ENCODE results near the gene HINT2.

The HINT2 gene

DNA sequence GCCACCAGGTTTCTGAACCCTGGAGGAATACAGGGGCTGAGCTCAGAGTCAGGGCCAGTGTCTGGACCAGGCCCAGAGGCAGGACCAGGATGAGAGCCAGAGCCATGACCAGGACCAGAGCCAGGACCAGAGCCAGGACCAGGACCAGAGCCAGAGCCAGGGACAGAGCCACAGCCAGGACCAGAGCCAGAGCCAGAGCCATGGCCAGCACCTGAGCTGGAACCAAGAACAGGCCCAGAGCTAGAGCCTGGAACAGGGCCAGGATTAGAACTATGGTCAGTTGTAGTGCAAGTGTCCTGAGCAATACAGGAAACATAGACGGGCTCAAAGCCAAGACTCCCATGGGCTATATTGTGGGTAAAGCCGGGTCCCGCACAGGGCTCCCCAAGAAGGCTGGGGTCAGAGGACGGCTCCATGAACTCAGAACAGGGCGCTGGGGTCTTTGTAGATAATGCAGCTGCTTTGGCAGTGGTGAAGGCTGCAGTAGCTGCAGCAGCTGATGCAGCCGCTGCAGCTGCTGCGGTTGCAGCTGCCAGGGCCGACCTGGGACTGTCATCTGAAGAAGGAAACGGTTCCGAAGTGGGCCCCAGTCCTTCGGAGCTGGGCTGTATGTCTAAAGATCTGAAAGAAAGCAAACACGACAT, 3.3 kb downstream of the HINT2 start:
- H2BK120ac ChIP-seq (ENCODE audit: low read depth, low read length): no peak overlapping the region
- no peaks in the 10 kb centered on the region for H3K27me3 ChIP-seq (ENCODE audit: control insufficient read depth in 1 of 2, insufficient read depth in 1 of 2, low read length in 2 of 2)
- H2AK5ac ChIP-seq (ENCODE audit: low read length, severe bottlenecking): no peak overlapping the region
- H3K9me3 ChIP-seq (ENCODE audit: control insufficient read depth, low read length): no peaks in the 10 kb centered on the region
- peak overlapping the region; percentile 53 to 81 for H3K4me3 ChIP-seq (ENCODE audit: insufficient read depth in 1 of 2, low read depth in 1 of 2, low read length in 2 of 2)
- H3K9ac ChIP-seq (ENCODE audit: low read length): peak overlapping the region; percentile 85
- H3K18ac ChIP-seq (ENCODE audit: low read depth in 1 of 2, low read length in 2 of 2): no peak overlapping the region
- H3K27ac ChIP-seq (ENCODE audit: low read length, poor library complexity, severe bottlenecking): no peak overlapping the region
- H4K8ac ChIP-seq (ENCODE audit: low read length): no peak overlapping the region
- peaks cover 13% of the 10 kb centered on the region for H3K4me1 ChIP-seq (ENCODE audit: control insufficient read depth, insufficient read depth, low read depth, low read length)
- H2AFZ ChIP-seq (ENCODE audit: low read depth, low read length): peak overlapping the region; percentile 44
- H3K4me2 ChIP-seq (ENCODE audit: low read length, poor library complexity, severe bottlenecking): peak overlapping the region; percentile 75
- H4K91ac ChIP-seq (ENCODE audit: low read length): no peak overlapping the region
- H2BK15ac ChIP-seq (ENCODE audit: low read depth, poor library complexity, severe bottlenecking): no peak overlapping the region
- no peak overlapping the region for H3K23ac ChIP-seq (ENCODE audit: low read length in 2 of 2)
- H3K36me3 ChIP-seq (ENCODE audit: control insufficient read depth in 1 of 2, insufficient read depth in 2 of 2, low read depth in 1 of 2, low read length in 2 of 2): peaks cover 31 to 36% of the 10 kb centered on the region in 2 experiments
- H2BK5ac ChIP-seq (ENCODE audit: low read depth, low read length, poor library complexity, severe bottlenecking): no peak overlapping the region
- no peak overlapping the region for H3K14ac ChIP-seq (ENCODE audit: low read length in 2 of 2)
- 35% methylated on average over 12 of the region's 12 CpGs for WGBS
- H3K4ac ChIP-seq (ENCODE audit: low read depth in 1 of 2, low read length in 2 of 2): no peak overlapping the region
- H3K79me1 ChIP-seq (replicated peaks; ENCODE audit: low read length, poor library complexity, severe bottlenecking): peaks cover 9% of the 10 kb centered on the region
- DNase-seq: no peak
- H2BK12ac ChIP-seq (ENCODE audit: low read length in 2 of 2): no peak overlapping the region

DNA sequence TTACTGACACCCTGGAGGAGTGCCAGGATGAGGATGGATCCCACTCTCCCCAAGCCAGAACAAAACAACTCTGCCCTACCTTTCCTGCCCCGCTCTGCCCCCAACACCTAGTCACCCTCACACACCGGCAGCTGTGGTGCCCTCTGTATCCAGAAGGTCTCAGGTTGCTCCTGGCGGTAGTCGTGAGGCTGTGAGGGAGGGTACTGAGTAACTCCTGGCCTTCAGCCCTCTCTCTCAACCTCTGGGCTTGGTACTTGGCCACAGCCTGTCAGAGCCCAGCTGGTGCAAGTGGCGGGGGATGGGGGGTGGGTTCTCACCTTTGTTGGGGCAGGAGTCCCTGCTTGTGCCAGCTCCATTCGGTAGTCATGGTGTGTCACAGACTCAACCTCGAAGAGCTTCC, 4.7 kb downstream of the HINT2 start:
- H3K14ac ChIP-seq (ENCODE audit: low read length in 2 of 2): no peak overlapping the region
- peaks cover 44 to 50% of the 10 kb centered on the region in 2 experiments for H3K36me3 ChIP-seq (ENCODE audit: control insufficient read depth in 1 of 2, insufficient read depth in 2 of 2, low read depth in 1 of 2, low read length in 2 of 2)
- no peak overlapping the region for H3K23ac ChIP-seq (ENCODE audit: low read length in 2 of 2)
- H2BK120ac ChIP-seq (ENCODE audit: low read depth, low read length): no peak overlapping the region
- H3K4me2 ChIP-seq (ENCODE audit: low read length, poor library complexity, severe bottlenecking): no peak overlapping the region
- H3K4me3 ChIP-seq (ENCODE audit: insufficient read depth in 1 of 2, low read depth in 1 of 2, low read length in 2 of 2): no peak overlapping the region
- no peak overlapping the region for H3K27ac ChIP-seq (ENCODE audit: low read length, poor library complexity, severe bottlenecking)
- H3K79me1 ChIP-seq (replicated peaks; ENCODE audit: low read length, poor library complexity, severe bottlenecking): peaks cover 9% of the 10 kb centered on the region
- DNase-seq: no peak
- no peaks in the 10 kb centered on the region for H3K9me3 ChIP-seq (ENCODE audit: control insufficient read depth, low read length)
- H3K18ac ChIP-seq (ENCODE audit: low read depth in 1 of 2, low read length in 2 of 2): no peak overlapping the region
- no peak overlapping the region for H2AFZ ChIP-seq (ENCODE audit: low read depth, low read length)
- H3K27me3 ChIP-seq (ENCODE audit: control insufficient read depth in 1 of 2, insufficient read depth in 1 of 2, low read length in 2 of 2): no peaks in the 10 kb centered on the region
- no peak overlapping the region for H4K91ac ChIP-seq (ENCODE audit: low read length)
- H2BK5ac ChIP-seq (ENCODE audit: low read depth, low read length, poor library complexity, severe bottlenecking): no peak overlapping the region
- no peak overlapping the region for H2BK15ac ChIP-seq (ENCODE audit: low read depth, poor library complexity, severe bottlenecking)
- no peak overlapping the region for H2AK5ac ChIP-seq (ENCODE audit: low read length, severe bottlenecking)
- no peak overlapping the region for H3K4ac ChIP-seq (ENCODE audit: low read depth in 1 of 2, low read length in 2 of 2)
- 88% methylated on average over 2 of the region's 7 CpGs for WGBS
- H4K8ac ChIP-seq (ENCODE audit: low read length): no peak overlapping the region
- H3K9ac ChIP-seq (ENCODE audit: low read length): no peak overlapping the region
- no peak overlapping the region for H2BK12ac ChIP-seq (ENCODE audit: low read length in 2 of 2)
- peaks cover 13% of the 10 kb centered on the region for H3K4me1 ChIP-seq (ENCODE audit: control insufficient read depth, insufficient read depth, low read depth, low read length)

DNA sequence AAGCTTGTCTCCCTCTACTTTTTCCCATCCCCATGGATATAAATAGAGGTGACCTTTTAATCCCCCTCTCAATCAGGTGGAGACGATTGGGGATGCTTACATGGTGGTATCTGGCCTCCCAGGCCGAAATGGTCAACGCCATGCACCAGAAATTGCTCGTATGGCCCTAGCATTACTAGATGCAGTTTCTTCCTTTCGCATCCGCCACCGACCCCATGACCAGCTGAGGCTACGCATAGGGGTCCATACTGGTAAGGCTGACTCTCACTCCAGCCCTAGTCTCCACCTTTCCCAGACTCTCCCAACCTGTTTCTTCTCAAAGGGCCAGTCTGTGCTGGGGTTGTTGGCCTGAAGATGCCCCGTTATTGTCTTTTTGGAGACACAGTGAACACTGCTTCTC, 6.4 kb downstream of the HINT2 start:
- 92% methylated on average over 9 of the region's 9 CpGs for WGBS
- Histone ChIP-seq H4K91ac (ENCODE audit: low read length) (no peak overlapping the region), H3K18ac (ENCODE audit: low read depth in 1 of 2, low read length in 2 of 2) (no peak overlapping the region), H2BK120ac (ENCODE audit: low read depth, low read length) (no peak overlapping the region), H2BK12ac (ENCODE audit: low read length in 2 of 2) (no peak overlapping the region), H3K27me3 (ENCODE audit: control insufficient read depth in 1 of 2, insufficient read depth in 1 of 2, low read length in 2 of 2) (no peaks in the 10 kb centered on the region), H3K4me1 (ENCODE audit: control insufficient read depth, insufficient read depth, low read depth, low read length) (peaks cover 10% of the 10 kb centered on the region), H3K9ac (ENCODE audit: low read length) (no peak overlapping the region), H3K4ac (ENCODE audit: low read depth in 1 of 2, low read length in 2 of 2) (no peak overlapping the region), H4K8ac (ENCODE audit: low read length) (no peak overlapping the region), H3K36me3 (ENCODE audit: control insufficient read depth in 1 of 2, insufficient read depth in 2 of 2, low read depth in 1 of 2, low read length in 2 of 2) (peaks cover 44 to 62% of the 10 kb centered on the region in 2 experiments), H2BK5ac (ENCODE audit: low read depth, low read length, poor library complexity, severe bottlenecking) (no peak overlapping the region), H2BK15ac (ENCODE audit: low read depth, poor library complexity, severe bottlenecking) (no peak overlapping the region), H3K14ac (ENCODE audit: low read length in 2 of 2) (no peak overlapping the region), H3K79me1 (replicated peaks; ENCODE audit: low read length, poor library complexity, severe bottlenecking) (peaks cover 4% of the 10 kb centered on the region), H2AFZ (ENCODE audit: low read depth, low read length) (no peak overlapping the region), H3K4me2 (ENCODE audit: low read length, poor library complexity, severe bottlenecking) (no peak overlapping the region), H2AK5ac (ENCODE audit: low read length, severe bottlenecking) (no peak overlapping the region), H3K9me3 (ENCODE audit: control insufficient read depth, low read length) (no peaks in the 10 kb centered on the region), H3K23ac (ENCODE audit: low read length in 2 of 2) (no peak overlapping the region), H3K4me3 (ENCODE audit: insufficient read depth in 1 of 2, low read depth in 1 of 2, low read length in 2 of 2) (no peak overlapping the region), H3K27ac (ENCODE audit: low read length, poor library complexity, severe bottlenecking) (no peak overlapping the region)
- DNase-seq: no peak

DNA sequence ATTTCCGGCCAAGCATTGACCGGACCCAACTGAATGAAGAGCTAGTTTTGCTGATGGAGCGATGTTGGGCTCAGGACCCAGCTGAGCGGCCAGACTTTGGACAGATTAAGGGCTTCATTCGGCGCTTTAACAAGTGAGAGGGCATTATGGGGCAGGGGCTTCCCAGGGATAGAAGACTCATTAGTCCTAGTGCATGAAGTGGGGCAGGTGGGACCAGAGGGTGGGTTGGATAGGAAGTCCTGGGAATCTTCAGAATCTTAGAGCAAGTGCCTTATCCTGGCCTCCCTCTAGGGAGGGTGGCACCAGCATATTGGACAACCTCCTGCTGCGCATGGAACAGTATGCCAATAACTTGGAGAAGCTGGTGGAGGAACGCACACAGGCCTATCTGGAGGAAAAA, 8.7 kb downstream of the HINT2 start:
- no peak overlapping the region for H3K4me2 ChIP-seq (ENCODE audit: low read length, poor library complexity, severe bottlenecking)
- no peak overlapping the region for H2BK120ac ChIP-seq (ENCODE audit: low read depth, low read length)
- no peaks in the 10 kb centered on the region for H3K79me1 ChIP-seq (replicated peaks; ENCODE audit: low read length, poor library complexity, severe bottlenecking)
- peaks cover 53 to 83% of the 10 kb centered on the region in 2 experiments for H3K36me3 ChIP-seq (ENCODE audit: control insufficient read depth in 1 of 2, insufficient read depth in 2 of 2, low read depth in 1 of 2, low read length in 2 of 2)
- H3K18ac ChIP-seq (ENCODE audit: low read depth in 1 of 2, low read length in 2 of 2): no peak overlapping the region
- H4K91ac ChIP-seq (ENCODE audit: low read length): no peak overlapping the region
- H2AK5ac ChIP-seq (ENCODE audit: low read length, severe bottlenecking): no peak overlapping the region
- no peak overlapping the region for H2BK12ac ChIP-seq (ENCODE audit: low read length in 2 of 2)
- no peak overlapping the region for H2BK5ac ChIP-seq (ENCODE audit: low read depth, low read length, poor library complexity, severe bottlenecking)
- H3K9me3 ChIP-seq (ENCODE audit: control insufficient read depth, low read length): no peaks in the 10 kb centered on the region
- H3K4me3 ChIP-seq (ENCODE audit: insufficient read depth in 1 of 2, low read depth in 1 of 2, low read length in 2 of 2): no peak overlapping the region
- no peak overlapping the region for H3K23ac ChIP-seq (ENCODE audit: low read length in 2 of 2)
- no peak overlapping the region for H3K27ac ChIP-seq (ENCODE audit: low read length, poor library complexity, severe bottlenecking)
- H3K27me3 ChIP-seq (ENCODE audit: control insufficient read depth in 1 of 2, insufficient read depth in 1 of 2, low read length in 2 of 2): no peaks in the 10 kb centered on the region
- WGBS: 99% methylated on average over 8 of the region's 8 CpGs
- H2AFZ ChIP-seq (ENCODE audit: low read depth, low read length): no peak overlapping the region
- H3K4ac ChIP-seq (ENCODE audit: low read depth in 1 of 2, low read length in 2 of 2): no peak overlapping the region
- H3K4me1 ChIP-seq (ENCODE audit: control insufficient read depth, insufficient read depth, low read depth, low read length): no peaks in the 10 kb centered on the region
- H3K9ac ChIP-seq (ENCODE audit: low read length): no peak overlapping the region
- no peak overlapping the region for H3K14ac ChIP-seq (ENCODE audit: low read length in 2 of 2)
- DNase-seq: no peak
- no peak overlapping the region for H2BK15ac ChIP-seq (ENCODE audit: low read depth, poor library complexity, severe bottlenecking)
- no peak overlapping the region for H4K8ac ChIP-seq (ENCODE audit: low read length)

Data from mesenchymal stem cell (in vitro differentiated cells and primary cell).